Glomerular endothelial cell (primary cell): ENCODE measurements around the gene KIAA0232. TPM values are rescaled to one million over a fixed set of nuclear protein-coding genes. Genes with fewer than 3 reads are reported as not detected.

Experiments used
- DNase-seq: peaks from one replicate; pipeline ENCODE4 v3.0.0-alpha.2; 2011; ENCODE audit warnings: low read depth, low spot score; ENCODE audit errors: extremely low read depth
- total RNA-seq: library from RNA; depleted of rRNA; stranded (reverse); fragments of >200 nt; gene quantifications from 2 replicates; pipeline ENCODE4 v1.2.3, GENCODE V29; 2015

Gene KIAA0232
- total RNA-seq, 1 donor from 2014 or later, result 21.1 TPM

GRCh38 chr4:6912441-6912840 is 129.9 kb downstream of the KIAA0232 start:
- DNase-seq, result no peak

GRCh38 chr4:6913350-6913905 is 130.9 kb downstream of the KIAA0232 start:
- DNase-seq, result no peak

GRCh38 chr4:6914448-6914847 is 131.9 kb downstream of the KIAA0232 start:
- DNase-seq, result no peak

- DNase-seq, result no peak
Observed at GRCh38 chr4:6915041-6916005, 132.8 kb downstream of the KIAA0232 start.

GRCh38 chr4:6916069-6916586 is 133.6 kb downstream of the KIAA0232 start:
- no peak for DNase-seq

- no peak for DNase-seq
Observed at GRCh38 chr4:6916587-6917460, 134.3 kb downstream of the KIAA0232 start.

GRCh38 chr4:6917461-6918271 is 135.1 kb downstream of the KIAA0232 start:
- no peak for DNase-seq

GRCh38 chr4:6918338-6918737 is 135.8 kb downstream of the KIAA0232 start:
- no peak for DNase-seq

- DNase-seq, result no peak
Observed at GRCh38 chr4:6920171-6920570, 137.6 kb downstream of the KIAA0232 start.

GRCh38 chr4:6923507-6923906 is 141.0 kb downstream of the KIAA0232 start:
- DNase-seq, result no peak

- no peak for DNase-seq
Observed at GRCh38 chr4:6924361-6924779, 141.8 kb downstream of the KIAA0232 start.

GRCh38 chr4:6925357-6925836 is 142.9 kb downstream of the KIAA0232 start:
- DNase-seq, result no peak

- DNase-seq, result no peak
Observed at GRCh38 chr4:6926081-6926480, 143.6 kb downstream of the KIAA0232 start.

- no peak for DNase-seq
Observed at GRCh38 chr4:6926681-6927478, 144.4 kb downstream of the KIAA0232 start.

- no peak for DNase-seq
Observed at GRCh38 chr4:6928081-6928480, 145.6 kb downstream of the KIAA0232 start.

GRCh38 chr4:6929339-6929811 is 146.8 kb downstream of the KIAA0232 start:
- DNase-seq, result no peak

GRCh38 chr4:6929812-6930464 is 147.4 kb downstream of the KIAA0232 start:
- DNase-seq, result no peak

GRCh38 chr4:6932475-6932874 is 149.9 kb downstream of the KIAA0232 start:
- DNase-seq, result no peak
